Measurements from ENCODE around the gene POLR2M.

The POLR2M gene

DNA sequence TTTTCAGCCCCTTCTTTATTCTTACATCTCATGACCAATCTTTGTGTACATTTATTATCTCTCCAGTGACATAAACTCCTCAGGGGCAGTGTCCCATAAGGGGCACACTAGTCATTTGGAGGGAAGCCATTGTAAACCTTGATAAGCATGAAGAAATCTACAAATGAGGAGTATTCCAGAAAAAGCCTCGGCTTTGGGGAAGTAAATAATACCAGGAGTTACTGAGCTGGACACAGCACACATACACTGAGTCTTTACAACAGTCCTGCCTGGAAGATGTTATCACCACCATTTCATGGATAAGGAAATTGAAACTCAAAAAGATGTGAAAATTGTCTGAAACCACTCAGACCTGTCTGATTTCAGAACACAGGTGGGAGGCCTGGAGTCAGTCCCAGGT is 15.4 kb upstream of the POLR2M start:
- no peak for DNase-seq (ENCODE audit: low read depth)
- no peak overlapping the region for H3K4me3 ChIP-seq (ENCODE audit: low read length)
- TF ChIP-seq, protein P1, sequence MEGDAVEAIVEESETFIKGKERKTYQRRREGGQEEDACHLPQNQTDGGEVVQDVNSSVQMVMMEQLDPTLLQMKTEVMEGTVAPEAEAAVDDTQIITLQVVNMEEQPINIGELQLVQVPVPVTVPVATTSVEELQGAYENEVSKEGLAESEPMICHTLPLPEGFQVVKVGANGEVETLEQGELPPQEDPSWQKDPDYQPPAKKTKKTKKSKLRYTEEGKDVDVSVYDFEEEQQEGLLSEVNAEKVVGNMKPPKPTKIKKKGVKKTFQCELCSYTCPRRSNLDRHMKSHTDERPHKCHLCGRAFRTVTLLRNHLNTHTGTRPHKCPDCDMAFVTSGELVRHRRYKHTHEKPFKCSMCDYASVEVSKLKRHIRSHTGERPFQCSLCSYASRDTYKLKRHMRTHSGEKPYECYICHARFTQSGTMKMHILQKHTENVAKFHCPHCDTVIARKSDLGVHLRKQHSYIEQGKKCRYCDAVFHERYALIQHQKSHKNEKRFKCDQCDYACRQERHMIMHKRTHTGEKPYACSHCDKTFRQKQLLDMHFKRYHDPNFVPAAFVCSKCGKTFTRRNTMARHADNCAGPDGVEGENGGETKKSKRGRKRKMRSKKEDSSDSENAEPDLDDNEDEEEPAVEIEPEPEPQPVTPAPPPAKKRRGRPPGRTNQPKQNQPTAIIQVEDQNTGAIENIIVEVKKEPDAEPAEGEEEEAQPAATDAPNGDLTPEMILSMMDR (conservative IDR thresholded peaks at IDR 0.05; ENCODE audit: low read depth, low read length), result no peak

DNA sequence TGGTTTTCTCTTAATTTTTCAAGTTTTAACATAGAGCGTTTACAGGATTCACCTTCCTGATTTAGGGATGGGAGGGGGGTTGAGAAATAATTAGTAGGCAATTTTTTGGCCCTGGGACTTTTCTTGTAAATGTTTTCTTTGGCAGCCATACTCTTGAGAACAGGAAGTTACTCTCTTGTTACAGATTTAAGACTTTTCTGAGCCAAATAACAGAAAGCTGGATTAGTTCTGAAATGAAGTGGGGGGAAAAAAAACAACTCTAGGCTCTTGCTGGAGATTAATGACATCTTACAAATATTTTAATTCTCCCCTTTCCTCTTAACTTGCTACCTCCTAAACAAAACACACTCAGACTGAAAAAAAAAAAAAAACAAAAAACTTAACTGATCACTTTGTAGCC is 13.8 kb upstream of the POLR2M start:
- TF ChIP-seq, protein P1 (conservative IDR thresholded peaks at IDR 0.05; ENCODE audit: low read depth, low read length), result no peak
- DNase-seq (ENCODE audit: low read depth), result no peak
- no peak overlapping the region for H3K4me3 ChIP-seq (ENCODE audit: low read length)

DNA sequence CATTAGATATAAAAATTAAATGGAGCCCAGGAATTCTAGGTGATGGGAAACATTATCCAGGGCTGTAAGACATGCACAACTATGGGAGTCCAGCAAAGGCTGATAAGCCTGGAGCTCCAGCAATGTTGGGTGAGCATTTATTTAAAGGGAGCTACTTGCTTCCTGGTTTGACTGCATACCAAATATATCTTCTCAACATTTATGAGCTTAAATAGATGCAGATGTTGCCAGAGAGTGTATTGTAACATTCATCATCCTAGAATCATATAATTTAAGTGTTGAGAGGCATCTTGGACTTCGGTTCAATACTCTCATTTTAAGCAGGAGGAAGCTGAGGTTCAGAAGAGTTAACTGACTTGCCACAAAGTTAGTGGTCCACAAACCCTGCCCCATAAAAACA is 12.2 kb upstream of the POLR2M start:
- TF ChIP-seq, protein P1 (conservative IDR thresholded peaks at IDR 0.05; ENCODE audit: low read depth, low read length), result no peak
- H3K4me3 ChIP-seq (ENCODE audit: low read length), result no peak overlapping the region
- no peak for DNase-seq (ENCODE audit: low read depth)

DNA sequence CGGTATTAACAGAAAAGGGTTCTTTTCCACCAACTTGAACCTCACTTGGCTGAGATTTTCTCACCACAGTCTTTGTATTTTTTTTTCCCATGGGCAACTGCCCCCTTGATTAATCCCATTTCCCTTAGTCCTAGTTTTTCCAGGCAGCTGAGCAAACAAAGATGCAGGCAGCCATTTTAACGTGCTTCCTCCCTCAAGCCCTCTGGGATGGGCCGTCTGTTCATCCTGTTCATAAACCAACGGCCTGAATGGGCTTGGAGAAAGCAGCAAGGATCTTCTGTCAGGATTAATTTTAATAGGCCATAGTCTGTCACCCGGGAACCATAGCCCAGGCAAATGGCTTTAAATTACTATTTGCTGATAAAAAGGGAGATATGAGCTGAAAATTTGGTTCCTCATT is 10.4 kb upstream of the POLR2M start:
- H3K4me3 ChIP-seq (ENCODE audit: low read length), result no peak overlapping the region
- no peak for DNase-seq (ENCODE audit: low read depth)
- TF ChIP-seq, protein P1 (conservative IDR thresholded peaks at IDR 0.05; ENCODE audit: low read depth, low read length), result no peak

DNA sequence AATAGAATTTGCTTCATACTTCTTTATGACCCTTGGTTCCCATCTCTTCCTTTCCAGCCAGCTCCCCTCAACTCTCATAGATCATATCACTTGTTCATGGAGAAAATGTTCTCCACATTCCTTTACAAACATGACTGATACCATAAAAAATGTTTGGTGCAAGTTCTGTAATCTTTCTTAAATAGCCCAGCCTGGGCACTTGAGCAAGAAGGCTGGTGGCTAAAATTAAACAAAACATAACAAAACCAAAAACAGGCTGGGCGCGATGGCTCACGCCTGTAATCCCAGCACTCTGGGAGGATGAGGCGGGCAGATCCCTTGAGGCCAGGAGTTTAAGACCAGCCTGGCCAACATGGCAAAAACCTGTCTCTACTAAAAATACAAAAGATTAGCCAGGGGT is 8.9 kb upstream of the POLR2M start:
- TF ChIP-seq, protein P1 (conservative IDR thresholded peaks at IDR 0.05; ENCODE audit: low read depth, low read length), result no peak
- no peak for DNase-seq (ENCODE audit: low read depth)
- H3K4me3 ChIP-seq (ENCODE audit: low read length), result no peak overlapping the region

DNA sequence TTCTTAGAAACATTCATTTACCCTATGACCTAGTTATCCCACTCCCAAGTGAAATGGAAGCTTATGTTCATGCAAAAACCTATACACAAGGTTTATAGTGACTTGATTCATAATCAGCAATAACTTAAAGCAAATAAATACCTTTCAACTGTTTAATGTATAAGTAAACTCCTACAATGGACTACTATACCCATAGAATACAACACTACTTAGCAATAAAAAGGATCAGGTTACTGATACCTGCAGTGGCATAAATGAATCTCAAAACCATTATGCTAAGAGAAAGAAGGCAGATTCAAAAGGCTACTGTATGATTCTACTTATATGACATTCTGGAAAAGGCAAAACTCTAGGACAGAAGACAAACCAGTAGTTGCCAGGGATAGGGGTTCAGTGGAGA is 8.3 kb upstream of the POLR2M start:
- DNase-seq (ENCODE audit: low read depth), result no peak
- H3K4me3 ChIP-seq (ENCODE audit: low read length), result no peak overlapping the region
- TF ChIP-seq, protein P1 (conservative IDR thresholded peaks at IDR 0.05; ENCODE audit: low read depth, low read length), result no peak

DNA sequence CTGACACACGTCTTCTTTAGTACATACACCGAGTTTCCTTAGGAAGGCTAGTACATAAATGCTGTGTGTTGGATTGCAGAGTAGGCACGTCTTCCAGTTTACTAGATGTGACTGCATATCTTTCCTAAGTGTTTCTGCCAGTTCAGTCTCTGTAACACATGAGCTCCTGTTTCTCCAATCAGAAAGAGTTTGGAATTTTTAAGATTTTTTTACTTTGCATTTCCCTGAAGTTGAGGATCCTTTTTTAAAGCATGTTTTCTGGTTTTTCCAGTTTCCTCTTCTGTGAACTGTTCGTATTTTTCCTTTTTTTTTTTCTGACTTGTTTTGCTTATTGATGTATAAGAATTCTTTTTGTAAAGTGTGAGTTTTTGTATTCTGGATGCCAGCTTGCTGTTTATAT is 7.5 kb upstream of the POLR2M start:
- H3K4me3 ChIP-seq (ENCODE audit: low read length), result no peak overlapping the region
- TF ChIP-seq, protein P1 (conservative IDR thresholded peaks at IDR 0.05; ENCODE audit: low read depth, low read length), result no peak
- DNase-seq (ENCODE audit: low read depth), result no peak
